Uterus (tissue), 2 donors: ENCODE data around the gene ALDH3B1.

Experiments used
- POLR2A ChIP-seq, 2 donors: fragments of 450-650 bp; IDR thresholded peaks; one replicate each; pipeline ENCODE4 v1.6.1; 2016; ENCODE audit warnings: antibody characterized with exemption in 2 of 2, mild to moderate bottlenecking in 1 of 2, moderate library complexity in 1 of 2
- TF ChIP-seq, protein P1 (sequence below), 4 experiments: fragments of 200-600 bp in 2 of 4; fragments of 450-650 bp in 2 of 4; sonication (generic) in 2 of 4; IDR thresholded peaks; one replicate each; pipeline ENCODE4 v1.5.1; 2016 to 2019; ENCODE audit warnings: antibody characterized with exemption in 4 of 4, mild to moderate bottlenecking in 2 of 4, moderate library complexity in 1 of 4

DNA sequence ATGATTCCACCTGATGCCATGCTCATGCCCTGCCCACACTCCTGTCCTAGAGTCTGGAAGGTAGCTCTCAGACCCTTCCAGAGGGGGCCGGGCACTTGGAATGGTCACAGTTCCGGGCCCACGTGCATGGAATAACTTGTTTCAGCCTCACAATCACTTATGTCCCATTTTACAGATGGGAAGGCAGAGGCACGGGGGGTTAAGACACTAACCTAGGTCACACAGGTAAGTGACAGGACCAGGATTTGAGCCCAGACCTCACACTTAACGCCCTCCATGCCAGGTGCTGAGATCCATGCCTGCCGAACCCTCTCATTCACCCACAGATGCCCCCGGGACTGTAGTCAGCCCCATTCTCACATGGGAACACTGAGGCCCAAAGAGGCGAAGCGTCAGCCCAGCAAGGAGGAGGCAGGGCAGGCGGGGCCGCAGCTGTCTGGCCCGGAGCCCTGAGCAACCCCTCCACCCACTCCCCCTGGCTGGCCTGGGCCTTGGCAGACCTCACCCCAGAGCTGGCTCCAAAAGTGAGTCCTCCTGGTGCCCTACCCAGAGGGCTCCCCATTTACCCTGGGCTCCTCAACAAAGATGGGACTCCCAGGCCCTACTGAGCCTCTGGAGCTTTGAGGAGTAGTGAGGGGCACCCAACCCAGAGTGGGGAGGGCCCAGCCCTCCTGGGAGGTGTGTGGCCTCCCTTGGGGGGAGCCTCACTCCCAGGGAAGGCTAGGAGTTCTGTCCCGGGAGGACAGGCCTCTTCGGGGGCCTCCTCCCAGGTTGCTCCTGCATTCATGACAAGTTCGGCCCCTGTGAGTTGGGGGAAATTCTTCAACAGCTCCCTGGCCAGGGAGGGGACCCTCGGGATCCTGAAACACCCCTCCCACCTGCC is 2.4 kb upstream of the ALDH3B1 start:
- TF ChIP-seq, protein P1, sequence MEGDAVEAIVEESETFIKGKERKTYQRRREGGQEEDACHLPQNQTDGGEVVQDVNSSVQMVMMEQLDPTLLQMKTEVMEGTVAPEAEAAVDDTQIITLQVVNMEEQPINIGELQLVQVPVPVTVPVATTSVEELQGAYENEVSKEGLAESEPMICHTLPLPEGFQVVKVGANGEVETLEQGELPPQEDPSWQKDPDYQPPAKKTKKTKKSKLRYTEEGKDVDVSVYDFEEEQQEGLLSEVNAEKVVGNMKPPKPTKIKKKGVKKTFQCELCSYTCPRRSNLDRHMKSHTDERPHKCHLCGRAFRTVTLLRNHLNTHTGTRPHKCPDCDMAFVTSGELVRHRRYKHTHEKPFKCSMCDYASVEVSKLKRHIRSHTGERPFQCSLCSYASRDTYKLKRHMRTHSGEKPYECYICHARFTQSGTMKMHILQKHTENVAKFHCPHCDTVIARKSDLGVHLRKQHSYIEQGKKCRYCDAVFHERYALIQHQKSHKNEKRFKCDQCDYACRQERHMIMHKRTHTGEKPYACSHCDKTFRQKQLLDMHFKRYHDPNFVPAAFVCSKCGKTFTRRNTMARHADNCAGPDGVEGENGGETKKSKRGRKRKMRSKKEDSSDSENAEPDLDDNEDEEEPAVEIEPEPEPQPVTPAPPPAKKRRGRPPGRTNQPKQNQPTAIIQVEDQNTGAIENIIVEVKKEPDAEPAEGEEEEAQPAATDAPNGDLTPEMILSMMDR (IDR thresholded peaks at IDR 0.05) = no peak
- TF ChIP-seq POLR2A (IDR thresholded peaks at IDR 0.05) = no peak
